ENCODE results near the gene EZR.

The EZR gene

GRCh38 chr6:158852312-158853071, 33.3 kb upstream of the EZR start (continued):
- TF ChIP-seq, protein P1, sequence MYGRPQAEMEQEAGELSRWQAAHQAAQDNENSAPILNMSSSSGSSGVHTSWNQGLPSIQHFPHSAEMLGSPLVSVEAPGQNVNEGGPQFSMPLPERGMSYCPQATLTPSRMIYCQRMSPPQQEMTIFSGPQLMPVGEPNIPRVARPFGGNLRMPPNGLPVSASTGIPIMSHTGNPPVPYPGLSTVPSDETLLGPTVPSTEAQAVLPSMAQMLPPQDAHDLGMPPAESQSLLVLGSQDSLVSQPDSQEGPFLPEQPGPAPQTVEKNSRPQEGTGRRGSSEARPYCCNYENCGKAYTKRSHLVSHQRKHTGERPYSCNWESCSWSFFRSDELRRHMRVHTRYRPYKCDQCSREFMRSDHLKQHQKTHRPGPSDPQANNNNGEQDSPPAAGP (tag by site-specific recombination; IDR thresholded peaks at IDR 0.05) = no peak
- TF ChIP-seq ZNF292 (tag by site-specific recombination; IDR thresholded peaks at IDR 0.05; ENCODE audit: borderline replicate concordance, low read depth) (no peak), ZFP37 (tag by site-specific recombination; IDR thresholded peaks at IDR 0.05) (no peak), ZNF121 (tag by site-specific recombination; IDR thresholded peaks at IDR 0.05) (no peak), ZNF37A (tag by site-specific recombination; IDR thresholded peaks at IDR 0.05) (no peak), ZNF324 (tag by site-specific recombination; IDR thresholded peaks at IDR 0.05) (no peak), ZNF639 (tag by site-specific recombination; IDR thresholded peaks at IDR 0.05) (no peak), MEIS1 (CRISPR knock-in tag; IDR thresholded peaks at IDR 0.05; ENCODE audit: borderline replicate concordance) (no peak), ZSCAN16 (tag by site-specific recombination; IDR thresholded peaks at IDR 0.05) (no peak), ZNF221 (tag by site-specific recombination; IDR thresholded peaks at IDR 0.05; ENCODE audit: borderline replicate concordance) (no peak), ZNF133 (tag by site-specific recombination; IDR thresholded peaks at IDR 0.05) (0 out of 2 replicates have a peak, but pooled peaks have one; percentile 17), ZNF239 (tag by site-specific recombination; IDR thresholded peaks at IDR 0.05) (no peak), ZNF843 (tag by site-specific recombination; IDR thresholded peaks at IDR 0.05) (no peak), ZNF148 (tag by site-specific recombination; IDR thresholded peaks at IDR 0.05; ENCODE audit: borderline replicate concordance) (no peak), ZNF610 (tag by site-specific recombination; IDR thresholded peaks at IDR 0.05; ENCODE audit: borderline replicate concordance) (no peak), HOXD13 (CRISPR knock-in tag; IDR thresholded peaks at IDR 0.05; ENCODE audit: borderline replicate concordance) (no peak), MYNN (tag by site-specific recombination; IDR thresholded peaks at IDR 0.05; ENCODE audit: borderline replicate concordance) (no peak; the same call in 1 of the 2 replicates), ATF2 (tag by site-specific recombination; IDR thresholded peaks at IDR 0.05; ENCODE audit: low read depth) (no peak), ZNF184 (tag by site-specific recombination; IDR thresholded peaks at IDR 0.05) (no peak), ZNF600 (tag by site-specific recombination; IDR thresholded peaks at IDR 0.05) (no peak), CTCF (tag by site-specific recombination; IDR thresholded peaks at IDR 0.05) (no peak)
- TF ChIP-seq, protein P2, sequence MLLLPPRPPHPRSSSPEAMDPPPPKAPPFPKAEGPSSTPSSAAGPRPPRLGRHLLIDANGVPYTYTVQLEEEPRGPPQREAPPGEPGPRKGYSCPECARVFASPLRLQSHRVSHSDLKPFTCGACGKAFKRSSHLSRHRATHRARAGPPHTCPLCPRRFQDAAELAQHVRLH (tag by site-specific recombination; IDR thresholded peaks at IDR 0.05) = no peak
- TF ChIP-seq, protein P3, sequence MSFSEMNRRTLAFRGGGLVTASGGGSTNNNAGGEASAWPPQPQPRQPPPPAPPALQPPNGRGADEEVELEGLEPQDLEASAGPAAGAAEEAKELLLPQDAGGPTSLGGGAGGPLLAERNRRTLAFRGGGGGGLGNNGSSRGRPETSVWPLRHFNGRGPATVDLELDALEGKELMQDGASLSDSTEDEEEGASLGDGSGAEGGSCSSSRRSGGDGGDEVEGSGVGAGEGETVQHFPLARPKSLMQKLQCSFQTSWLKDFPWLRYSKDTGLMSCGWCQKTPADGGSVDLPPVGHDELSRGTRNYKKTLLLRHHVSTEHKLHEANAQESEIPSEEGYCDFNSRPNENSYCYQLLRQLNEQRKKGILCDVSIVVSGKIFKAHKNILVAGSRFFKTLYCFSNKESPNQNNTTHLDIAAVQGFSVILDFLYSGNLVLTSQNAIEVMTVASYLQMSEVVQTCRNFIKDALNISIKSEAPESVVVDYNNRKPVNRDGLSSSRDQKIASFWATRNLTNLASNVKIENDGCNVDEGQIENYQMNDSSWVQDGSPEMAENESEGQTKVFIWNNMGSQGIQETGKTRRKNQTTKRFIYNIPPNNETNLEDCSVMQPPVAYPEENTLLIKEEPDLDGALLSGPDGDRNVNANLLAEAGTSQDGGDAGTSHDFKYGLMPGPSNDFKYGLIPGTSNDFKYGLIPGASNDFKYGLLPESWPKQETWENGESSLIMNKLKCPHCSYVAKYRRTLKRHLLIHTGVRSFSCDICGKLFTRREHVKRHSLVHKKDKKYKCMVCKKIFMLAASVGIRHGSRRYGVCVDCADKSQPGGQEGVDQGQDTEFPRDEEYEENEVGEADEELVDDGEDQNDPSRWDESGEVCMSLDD (tag by site-specific recombination; IDR thresholded peaks at IDR 0.05) = no peak
- TF ChIP-seq, protein P4, sequence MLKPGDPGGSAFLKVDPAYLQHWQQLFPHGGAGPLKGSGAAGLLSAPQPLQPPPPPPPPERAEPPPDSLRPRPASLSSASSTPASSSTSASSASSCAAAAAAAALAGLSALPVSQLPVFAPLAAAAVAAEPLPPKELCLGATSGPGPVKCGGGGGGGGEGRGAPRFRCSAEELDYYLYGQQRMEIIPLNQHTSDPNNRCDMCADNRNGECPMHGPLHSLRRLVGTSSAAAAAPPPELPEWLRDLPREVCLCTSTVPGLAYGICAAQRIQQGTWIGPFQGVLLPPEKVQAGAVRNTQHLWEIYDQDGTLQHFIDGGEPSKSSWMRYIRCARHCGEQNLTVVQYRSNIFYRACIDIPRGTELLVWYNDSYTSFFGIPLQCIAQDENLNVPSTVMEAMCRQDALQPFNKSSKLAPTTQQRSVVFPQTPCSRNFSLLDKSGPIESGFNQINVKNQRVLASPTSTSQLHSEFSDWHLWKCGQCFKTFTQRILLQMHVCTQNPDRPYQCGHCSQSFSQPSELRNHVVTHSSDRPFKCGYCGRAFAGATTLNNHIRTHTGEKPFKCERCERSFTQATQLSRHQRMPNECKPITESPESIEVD (tag by site-specific recombination; IDR thresholded peaks at IDR 0.05) = no peak
- TF ChIP-seq, protein P5, sequence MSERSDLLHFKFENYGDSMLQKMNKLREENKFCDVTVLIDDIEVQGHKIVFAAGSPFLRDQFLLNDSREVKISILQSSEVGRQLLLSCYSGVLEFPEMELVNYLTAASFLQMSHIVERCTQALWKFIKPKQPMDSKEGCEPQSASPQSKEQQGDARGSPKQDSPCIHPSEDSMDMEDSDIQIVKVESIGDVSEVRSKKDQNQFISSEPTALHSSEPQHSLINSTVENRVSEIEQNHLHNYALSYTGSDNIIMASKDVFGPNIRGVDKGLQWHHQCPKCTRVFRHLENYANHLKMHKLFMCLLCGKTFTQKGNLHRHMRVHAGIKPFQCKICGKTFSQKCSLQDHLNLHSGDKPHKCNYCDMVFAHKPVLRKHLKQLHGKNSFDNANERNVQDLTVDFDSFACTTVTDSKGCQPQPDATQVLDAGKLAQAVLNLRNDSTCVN (tag by site-specific recombination; optimal IDR thresholded peaks at IDR 0.05) = peak; percentile 9

Data from HEK293 (cell line).